ENCODE results near the gene TTC39C.
"Not testable (repeated sequence)": the region's sequence is repeated elsewhere in the genome, so short reads cannot be mapped to it uniquely, and the experiment has no call there.

The TTC39C gene

GRCh38 chr18:24018299-24018886 is 3.8 kb downstream of the TTC39C start:
- no peak for DNase-seq (ENCODE audit: low read depth)

DNA sequence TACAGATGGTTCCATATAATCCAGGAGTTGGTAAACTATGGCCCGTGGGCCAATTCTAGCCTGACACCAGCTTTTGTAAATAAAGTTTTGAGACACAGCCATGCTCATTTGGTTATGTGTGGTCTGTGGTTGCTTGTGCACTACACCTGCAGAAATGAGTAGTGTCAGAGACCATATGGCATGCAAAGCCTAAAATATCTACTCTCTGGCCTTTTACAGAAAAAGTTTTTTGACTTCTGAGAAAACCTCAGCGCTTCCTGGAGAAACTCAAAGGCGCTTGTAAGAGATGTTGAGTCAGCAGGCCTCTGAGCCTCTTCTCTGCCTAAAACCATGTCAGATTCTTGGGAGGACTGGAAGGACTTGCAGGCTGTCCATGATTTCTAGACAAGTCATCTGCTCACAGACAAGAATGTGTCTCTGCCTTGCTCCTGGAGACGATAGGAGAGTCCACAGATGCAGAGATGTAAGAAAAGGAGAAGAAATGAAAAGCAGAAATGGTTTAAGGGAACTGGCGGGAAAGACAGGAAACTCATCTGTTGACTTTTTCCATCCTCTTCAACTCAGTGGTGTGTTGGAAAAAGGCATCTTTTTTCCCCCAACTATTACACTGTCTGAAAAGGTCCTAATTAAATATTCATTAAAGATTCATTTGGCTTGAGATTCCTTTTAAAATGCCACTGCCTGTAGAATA is 5.2 kb downstream of the TTC39C start:
- no peak for DNase-seq (ENCODE audit: low read depth)

- no peak for DNase-seq (ENCODE audit: low read depth)
These were observed 7.0 kb downstream of the TTC39C start for GRCh38 chr18:24021505-24021904.

GRCh38 chr18:24022161-24022560 is 7.6 kb downstream of the TTC39C start:
- DNase-seq (ENCODE audit: low read depth): no peak

DNA sequence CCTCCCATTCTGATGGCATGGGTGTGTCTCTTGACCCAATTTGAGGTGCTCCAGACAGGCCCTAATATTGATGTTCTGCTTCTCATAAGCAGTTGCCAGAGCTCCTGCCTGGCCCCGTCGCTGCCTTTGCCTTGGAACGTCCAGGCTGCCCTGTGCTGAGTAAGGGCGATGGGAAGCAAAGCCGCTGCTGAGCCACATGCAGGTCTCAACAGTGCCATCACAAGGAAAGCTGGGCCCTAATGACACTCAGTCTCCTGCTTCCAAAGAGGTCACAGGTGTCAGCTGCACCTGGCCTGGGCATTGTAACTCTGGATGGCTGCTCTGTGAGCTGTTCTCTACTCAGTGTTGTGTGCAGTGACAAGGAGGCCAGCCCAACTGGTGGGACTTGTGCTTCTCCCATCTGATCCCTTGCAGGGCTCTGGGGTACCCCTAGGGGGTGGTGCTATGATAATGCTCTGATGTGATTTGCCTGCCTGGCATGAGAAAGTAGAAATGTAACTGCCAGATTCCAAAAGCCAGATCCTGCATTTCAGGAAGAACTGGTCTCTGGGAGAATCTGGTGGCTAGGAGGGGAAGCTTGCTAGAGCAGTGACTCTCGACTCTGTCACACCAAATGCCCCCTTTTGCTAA is 8.7 kb downstream of the TTC39C start:
- no peak for DNase-seq (ENCODE audit: low read depth)

GRCh38 chr18:24024425-24024824 is 9.9 kb downstream of the TTC39C start:
- DNase-seq (ENCODE audit: low read depth): no peak

GRCh38 chr18:24026457-24026856 is 11.9 kb downstream of the TTC39C start:
- no peak for DNase-seq (ENCODE audit: low read depth)

- DNase-seq (ENCODE audit: low read depth): peak; percentile 85
These were observed 12.7 kb downstream of the TTC39C start for GRCh38 chr18:24027156-24027827.

GRCh38 chr18:24028946-24029345 is 14.4 kb downstream of the TTC39C start:
- DNase-seq (ENCODE audit: low read depth): not testable (repeated sequence)

DNA sequence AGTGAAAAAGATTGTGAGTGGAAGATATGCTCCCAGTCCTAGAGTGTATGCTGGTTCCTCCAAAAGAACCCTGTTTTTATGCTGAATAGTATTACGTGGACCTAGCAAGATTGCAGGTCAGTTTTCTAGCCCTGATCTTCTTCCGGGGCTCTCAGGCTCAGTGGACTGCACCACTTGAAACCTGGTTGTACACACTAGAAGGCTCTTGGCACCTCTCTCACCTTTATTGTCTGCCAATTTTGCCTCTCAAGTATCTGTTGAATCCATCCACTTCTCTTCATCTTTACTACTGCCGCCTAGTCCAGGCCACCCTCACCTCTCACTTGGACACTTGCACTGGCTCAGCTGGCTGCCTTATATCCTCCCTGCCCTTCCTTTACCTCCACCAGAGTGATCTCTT is 16.8 kb downstream of the TTC39C start:
- no peak for DNase-seq (ENCODE audit: low read depth)

- no peak for DNase-seq (ENCODE audit: low read depth)
These were observed 17.4 kb downstream of the TTC39C start for GRCh38 chr18:24031916-24032315.

DNA sequence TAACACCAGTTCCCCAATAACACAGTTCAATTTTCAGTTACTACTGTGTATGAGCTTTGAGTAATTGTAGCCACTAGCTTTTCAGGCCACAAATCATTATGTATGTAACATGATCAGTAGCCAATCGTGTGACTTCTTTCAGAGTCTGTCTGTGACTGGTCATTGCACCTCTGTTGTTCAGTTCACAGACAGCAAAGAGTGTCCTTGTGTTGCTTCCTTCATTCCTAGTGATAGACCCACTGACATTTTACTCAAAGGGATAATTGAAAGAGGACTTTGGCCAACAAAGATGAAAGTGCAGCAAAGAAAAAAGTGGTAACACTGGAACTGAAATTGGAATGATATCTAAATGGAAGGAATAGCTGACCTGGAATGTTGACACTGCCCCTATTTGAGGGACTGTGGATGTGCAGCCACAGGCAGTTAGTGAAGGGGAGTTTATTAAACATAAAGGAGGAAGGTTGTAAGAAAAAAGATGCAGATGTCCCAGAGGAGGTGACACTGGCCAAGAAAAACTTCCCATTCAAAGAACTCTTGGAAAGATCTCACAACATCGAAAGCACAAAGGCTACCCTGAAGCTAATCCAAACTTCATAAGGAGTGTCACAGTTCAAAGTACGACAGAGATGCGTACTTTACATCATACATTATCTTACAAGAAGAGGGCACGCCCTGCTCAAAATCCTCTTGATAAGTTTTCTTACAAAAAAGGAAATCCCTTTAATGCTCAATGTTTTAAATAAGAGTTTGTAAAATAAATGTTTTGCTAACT is 19.3 kb downstream of the TTC39C start:
- no peak for DNase-seq (ENCODE audit: low read depth)

GRCh38 chr18:24035316-24035715 is 20.8 kb downstream of the TTC39C start:
- no peak for DNase-seq (ENCODE audit: low read depth)

DNA sequence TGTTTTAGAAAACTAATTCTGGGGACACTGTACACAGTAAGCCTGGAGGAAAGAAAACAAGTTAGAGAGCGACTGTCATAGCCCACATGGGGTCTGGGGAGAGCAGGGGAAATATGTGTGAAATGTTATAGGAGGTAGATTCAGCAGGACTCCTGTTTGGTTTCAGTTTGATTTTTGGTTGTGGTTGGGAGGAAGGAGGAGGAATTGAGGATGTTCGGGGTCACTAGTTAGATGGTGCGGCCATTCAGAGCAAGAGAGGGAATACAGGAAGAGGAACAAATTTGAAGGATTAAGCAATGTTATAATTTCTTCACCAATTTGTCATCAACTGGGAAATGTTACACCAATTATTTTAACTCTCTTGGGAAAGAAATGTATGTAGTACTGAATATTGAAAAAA is 25.1 kb downstream of the TTC39C start:
- DNase-seq (ENCODE audit: low read depth): no peak

DNA sequence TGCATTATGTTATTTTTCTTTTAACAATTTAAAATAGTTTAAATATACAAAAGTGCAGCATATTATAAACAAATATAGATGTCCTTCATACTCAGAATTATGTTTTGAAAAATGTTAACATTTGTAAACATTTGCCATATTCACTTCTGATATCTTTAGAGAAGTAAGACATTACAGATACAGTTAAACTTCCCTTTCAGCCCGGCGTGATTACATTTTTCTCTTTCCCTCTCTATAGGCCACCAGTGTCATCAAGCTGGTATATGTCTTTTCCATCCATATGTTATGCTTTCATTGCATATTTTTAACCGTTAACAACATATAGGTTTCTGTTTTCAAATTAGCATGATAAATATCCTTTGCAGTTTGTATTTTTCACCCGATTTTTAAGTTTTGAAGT is 27.1 kb downstream of the TTC39C start:
- no peak for DNase-seq (ENCODE audit: low read depth)

DNA sequence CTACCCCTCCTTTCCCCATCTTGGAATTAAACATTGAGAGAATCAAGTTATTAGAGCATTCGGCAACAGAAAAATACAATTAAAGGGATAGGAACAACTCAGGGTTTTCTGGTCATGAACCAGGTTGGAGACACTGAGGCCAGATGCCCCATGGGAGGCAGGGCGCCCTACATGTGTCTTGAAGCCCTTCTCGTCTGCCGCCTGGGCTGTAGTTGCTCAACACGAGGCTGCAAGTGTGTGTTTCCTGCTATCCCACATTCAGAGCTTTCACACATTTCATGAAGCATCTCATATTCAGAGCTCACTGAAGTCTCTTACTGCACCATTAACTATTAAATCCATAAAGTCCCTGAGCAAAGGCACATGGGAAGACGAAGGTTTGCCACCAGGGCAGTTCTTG is 28.8 kb downstream of the TTC39C start:
- DNase-seq (ENCODE audit: low read depth): no peak

- no peak for DNase-seq (ENCODE audit: low read depth)
These were observed 33.7 kb downstream of the TTC39C start for GRCh38 chr18:24048261-24048660.

DNA sequence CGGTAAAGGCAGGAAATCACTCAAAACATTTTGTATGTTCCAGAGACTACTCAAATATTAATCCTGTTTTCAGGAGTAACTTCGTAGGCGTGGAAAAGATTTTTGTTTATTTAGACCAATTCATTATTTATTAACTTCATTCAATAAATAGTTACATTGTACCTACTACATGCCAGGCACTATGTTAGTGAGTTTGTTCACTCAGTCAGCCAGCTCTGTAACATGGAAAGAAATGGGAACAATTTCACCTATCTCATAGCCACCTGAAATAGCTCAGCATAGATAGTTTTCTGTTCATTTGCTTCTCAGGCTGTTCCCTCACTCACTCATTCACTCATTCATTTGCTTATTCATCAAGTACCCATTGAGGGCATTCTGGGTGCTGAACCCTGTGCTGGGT is 34.6 kb downstream of the TTC39C start:
- no peak for DNase-seq (ENCODE audit: low read depth)

- DNase-seq (ENCODE audit: low read depth): no peak
These were observed 36.7 kb downstream of the TTC39C start for GRCh38 chr18:24051031-24051947.

- no peak for DNase-seq (ENCODE audit: low read depth)
These were observed 37.5 kb downstream of the TTC39C start for GRCh38 chr18:24052053-24052452.

DNA sequence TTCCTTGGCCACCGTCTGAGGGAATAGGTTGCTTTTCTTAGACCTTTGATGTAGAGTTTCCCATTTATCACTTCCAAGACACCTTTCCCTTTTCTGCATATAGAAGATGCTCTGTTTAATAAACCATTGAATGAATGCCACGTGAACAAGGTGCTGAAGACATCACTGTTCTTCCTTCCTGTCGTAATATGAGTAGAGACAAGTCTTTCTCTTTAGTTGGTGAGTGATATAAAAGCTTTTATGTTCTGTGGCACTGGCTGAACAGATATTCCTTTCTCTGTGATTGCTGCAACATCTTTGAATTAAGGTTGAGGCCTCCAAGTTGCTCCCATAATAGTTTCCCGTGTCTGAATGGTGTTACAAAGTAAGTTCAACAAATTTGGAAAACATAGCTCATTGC is 38.7 kb downstream of the TTC39C start:
- no peak for DNase-seq (ENCODE audit: low read depth)
